ENCODE results near the gene RHOJ.
"Not testable (repeated sequence)": the region's sequence is repeated elsewhere in the genome, so short reads cannot be mapped to it uniquely, and the experiment has no call there.

Gene RHOJ

GRCh38 chr14:63269561-63270225 lies 65.5 kb downstream of the RHOJ start:
- DNase-seq = no peak

GRCh38 chr14:63273129-63273528 lies 68.9 kb downstream of the RHOJ start:
- DNase-seq = no peak

- DNase-seq = peak; percentile 17
Observed at GRCh38 chr14:63273717-63274655, 69.7 kb downstream of the RHOJ start.

- DNase-seq = no peak
Observed at GRCh38 chr14:63275611-63276010, 71.4 kb downstream of the RHOJ start.

GRCh38 chr14:63276016-63276415 lies 71.8 kb downstream of the RHOJ start:
- no peak for DNase-seq

- peak; percentile 68 for DNase-seq
Observed at GRCh38 chr14:63276492-63277342, 72.5 kb downstream of the RHOJ start.

GRCh38 chr14:63277591-63278183 lies 73.4 kb downstream of the RHOJ start:
- DNase-seq = no peak

- not testable (repeated sequence) for DNase-seq
Observed at GRCh38 chr14:63279933-63280332, 75.7 kb downstream of the RHOJ start.

- no peak for DNase-seq
Observed at GRCh38 chr14:63282997-63283883, 79.0 kb downstream of the RHOJ start.

GRCh38 chr14:63283884-63284248 lies 79.6 kb downstream of the RHOJ start:
- DNase-seq = no peak

GRCh38 chr14:63286071-63286470 lies 81.8 kb downstream of the RHOJ start:
- DNase-seq = no peak

- DNase-seq = no peak
Observed at GRCh38 chr14:63287666-63288483, 83.6 kb downstream of the RHOJ start.

GRCh38 chr14:63288853-63289252 lies 84.6 kb downstream of the RHOJ start:
- DNase-seq = no peak

GRCh38 chr14:63290741-63291430 lies 86.6 kb downstream of the RHOJ start:
- DNase-seq = no peak

- DNase-seq = no peak
Observed at GRCh38 chr14:63292805-63293204, 88.6 kb downstream of the RHOJ start.

- no peak for DNase-seq
Observed at GRCh38 chr14:63295231-63295685, 91.0 kb downstream of the RHOJ start.

GRCh38 chr14:63296060-63296563 lies 91.9 kb downstream of the RHOJ start:
- DNase-seq = peak; percentile 46

GRCh38 chr14:63297372-63298063 lies 93.3 kb downstream of the RHOJ start:
- no peak for DNase-seq

All from fibroblast of upper back skin (primary cell).